Measurements from ENCODE around the gene ANXA7. TPM values are rescaled to one million over a fixed set of nuclear protein-coding genes. Genes with fewer than 3 reads are reported as not detected.

The ANXA7 gene
- total RNA-seq, 4 donors from 2014 or later = 73.7 to 104 (median 98.8) TPM

GRCh38 chr10:73448384-73448783 lies 34.5 kb upstream of the ANXA7 start:
- H3K4me3 ChIP-seq (ENCODE audit: low read depth, poor library complexity, severe bottlenecking) = no peak overlapping the region
- no peak for TF ChIP-seq CTCF (IDR thresholded peaks at IDR 0.05)
- TF ChIP-seq POLR2A (IDR thresholded peaks at IDR 0.05) = no peak
- intact Hi-C loops (cut with DNase I; ENCODE audit: low total_unique reads) = no loop called here
- WGBS, 2 donors = 78 to 86% methylated on average over 1 of the region's 1 CpG
- no peak for DNase-seq (ENCODE audit: low spot score in 2 of 2)

- TF ChIP-seq CTCF (IDR thresholded peaks at IDR 0.05) (no peak), POLR2A (IDR thresholded peaks at IDR 0.05) (no peak)
- no peak for DNase-seq (ENCODE audit: low spot score in 2 of 2)
- no peak overlapping the region for H3K4me3 ChIP-seq (ENCODE audit: low read depth, poor library complexity, severe bottlenecking)
- intact Hi-C loops (cut with DNase I; ENCODE audit: low total_unique reads) = no loop called here
Observed at GRCh38 chr10:73446926-73447325, 33.1 kb upstream of the ANXA7 start.

DNA sequence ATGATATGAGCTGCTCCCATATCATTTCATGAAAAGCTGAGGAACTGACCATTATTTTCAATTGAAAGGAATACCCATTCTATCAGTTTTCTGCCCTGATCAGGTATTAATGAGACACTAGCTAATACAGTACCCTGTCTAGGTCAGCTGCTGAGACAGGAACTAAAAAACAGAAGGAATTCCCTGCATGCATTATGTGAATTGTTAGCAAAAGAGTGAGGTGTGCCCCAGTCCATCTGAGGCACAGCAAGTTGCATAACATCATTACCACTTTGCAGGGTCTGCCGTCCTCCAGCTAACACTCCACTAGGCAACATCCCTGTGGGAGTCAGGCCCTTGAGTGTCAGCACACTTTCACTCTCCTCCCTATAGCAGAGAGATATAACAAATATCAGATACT lies 30.6 kb upstream of the ANXA7 start:
- intact Hi-C loops (cut with DNase I; ENCODE audit: low total_unique reads) = no loop called here
- no peak for DNase-seq (ENCODE audit: low spot score in 2 of 2)
- no peak overlapping the region for H3K4me3 ChIP-seq (ENCODE audit: low read depth, poor library complexity, severe bottlenecking)
- TF ChIP-seq CTCF (IDR thresholded peaks at IDR 0.05) = no peak
- no peak for TF ChIP-seq POLR2A (IDR thresholded peaks at IDR 0.05)
- 89 to 96% methylated on average over 1 of the region's 1 CpG for WGBS, 2 donors

DNA sequence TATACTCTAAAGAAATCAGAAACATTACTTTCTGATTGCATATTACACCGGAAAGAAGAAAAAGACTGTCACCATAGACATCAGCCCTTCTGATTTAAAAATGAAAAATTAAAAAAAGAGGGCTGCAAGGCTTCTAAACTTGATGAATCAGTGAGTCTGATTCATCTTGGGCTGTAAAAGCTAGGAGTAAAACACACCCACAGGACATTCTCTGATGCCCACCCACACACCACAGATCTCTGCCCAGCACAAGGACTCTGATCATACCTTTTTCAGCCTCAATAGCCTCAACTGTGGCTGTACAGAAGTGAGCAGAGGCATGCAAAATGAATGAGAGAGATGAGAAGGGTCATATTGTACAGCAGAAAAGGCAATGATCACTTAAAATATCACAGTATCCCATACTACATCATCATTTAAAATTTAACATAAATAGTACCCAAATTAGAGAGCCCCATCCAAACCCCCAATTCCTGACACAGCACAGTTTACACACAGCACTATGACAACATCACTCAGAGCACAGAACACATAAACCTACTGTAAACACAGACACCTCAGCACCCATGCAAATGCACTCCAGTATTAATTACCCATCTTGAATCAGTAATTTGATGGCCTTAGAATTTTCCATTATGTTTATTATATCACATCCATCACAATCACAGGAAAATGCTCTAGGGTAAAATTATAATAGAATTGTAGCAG lies 25.9 kb upstream of the ANXA7 start:
- no peak for DNase-seq (ENCODE audit: low spot score in 2 of 2)
- TF ChIP-seq CTCF (IDR thresholded peaks at IDR 0.05) (no peak), POLR2A (IDR thresholded peaks at IDR 0.05) (no peak)
- 90 to 92% methylated on average over 1 of the region's 1 CpG for WGBS, 2 donors
- no peak overlapping the region for H3K4me3 ChIP-seq (ENCODE audit: low read depth, poor library complexity, severe bottlenecking)
- intact Hi-C loops (cut with DNase I; ENCODE audit: low total_unique reads) = no loop called here

DNA sequence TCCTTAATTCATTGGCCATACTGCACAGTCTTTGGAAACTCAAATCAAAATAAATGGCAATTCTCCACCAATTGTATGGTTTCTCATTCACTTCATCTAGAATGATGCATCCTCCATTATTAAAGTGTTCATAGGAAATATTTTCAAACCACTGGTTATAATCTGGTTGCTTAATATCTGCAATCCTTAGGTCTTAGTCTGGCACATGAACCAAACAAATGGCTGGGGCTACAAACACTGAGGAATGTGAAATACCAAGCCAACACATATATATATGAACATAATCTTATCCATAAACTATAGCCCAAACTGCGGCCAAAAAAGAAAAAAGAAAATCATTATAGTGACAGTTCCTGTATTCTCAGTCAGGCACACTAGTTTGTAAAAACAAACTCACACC lies 25.2 kb upstream of the ANXA7 start:
- TF ChIP-seq CTCF (IDR thresholded peaks at IDR 0.05) = no peak
- TF ChIP-seq POLR2A (IDR thresholded peaks at IDR 0.05) = no peak
- no peak for DNase-seq (ENCODE audit: low spot score in 2 of 2)
- 90 to 100% methylated on average over 1 of the region's 1 CpG for WGBS, 2 donors
- intact Hi-C loops (cut with DNase I; ENCODE audit: low total_unique reads) = no loop called here
- no peak overlapping the region for H3K4me3 ChIP-seq (ENCODE audit: low read depth, poor library complexity, severe bottlenecking)

DNA sequence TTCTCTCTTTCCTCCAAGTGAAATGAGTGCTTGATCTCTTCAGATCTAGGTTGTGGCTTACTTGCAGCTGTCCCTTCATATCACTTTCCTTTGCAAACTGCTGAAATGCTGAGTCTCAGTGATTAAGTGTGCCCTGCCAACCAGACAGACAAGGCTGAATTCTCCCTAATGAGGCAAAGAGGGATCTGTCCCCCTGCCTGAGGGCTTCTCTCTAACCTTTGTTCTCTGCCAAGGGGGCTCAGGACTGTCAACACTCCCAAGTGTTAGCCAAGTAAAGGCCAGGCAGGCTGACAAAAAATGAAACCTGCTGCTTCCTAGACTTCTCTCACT lies 19.6 kb upstream of the ANXA7 start, which contains the start of gene MSS51:
MSS51 (minus strand) TSS at position 24 of the 330 bp plus-strand sequence. CDS start 5,277 bp downstream, outside the sequence.
- no peak within 1 kb of the TSS for H3K4me3 ChIP-seq (ENCODE audit: low read depth, poor library complexity, severe bottlenecking)
- TF ChIP-seq POLR2A (IDR thresholded peaks at IDR 0.05) (no peak), CTCF (IDR thresholded peaks at IDR 0.05) (no peak)
- DNase-seq (ENCODE audit: low spot score in 2 of 2) = no peak
- intact Hi-C loops (cut with DNase I; ENCODE audit: low total_unique reads) = no loop called here

All from lower leg skin (tissue), 4 donors.